Smooth muscle cell (in vitro differentiated cells): ENCODE data around the gene GLOD5. TPM values are rescaled to one million over a fixed set of nuclear protein-coding genes. Genes with fewer than 3 reads are reported as not detected.

ENCODE experiments used
- DNase-seq: peaks from one replicate; lab custom pipeline; 2025; ENCODE audit not compliant: unreplicated experiment; lab: John Stamatoyannopoulos, UW
- H2AFZ ChIP-seq: fragments of 200-600 bp; sonication (generic); 2 replicates; pipeline ENCODE4 v1.6.0; 2016; ENCODE audit warnings: antibody characterized with exemption, low read depth, mild to moderate bottlenecking
- H3F3A ChIP-seq: fragments of 200-600 bp; sonication (generic); 2 replicates; pipeline ENCODE4 v1.6.0; 2017; ENCODE audit warnings: antibody characterized with exemption, low read depth
- H3K27ac ChIP-seq: fragments of 200-600 bp; sonication (generic); 2 replicates; pipeline ENCODE4 v1.5.1; 2016; ENCODE audit warnings: low read depth, mild to moderate bottlenecking
- H3K27me3 ChIP-seq: fragments of 200-600 bp; sonication (generic); 2 replicates; pipeline ENCODE4 v1.6.1; 2016; ENCODE audit warnings: low read depth, mild to moderate bottlenecking
- H3K36me3 ChIP-seq: fragments of 200-600 bp; sonication (generic); 2 replicates; pipeline ENCODE4 v1.5.1; 2016; ENCODE audit warnings: low read depth
- H3K4me1 ChIP-seq: fragments of 200-600 bp; sonication (generic); 2 replicates; pipeline ENCODE4 v1.5.1; 2016; ENCODE audit warnings: low read depth
- H3K4me2 ChIP-seq: fragments of 200-600 bp; sonication (generic); 2 replicates; pipeline ENCODE4 v1.6.0; 2016; ENCODE audit warnings: mild to moderate bottlenecking
- H3K4me3 ChIP-seq: fragments of 200-600 bp; sonication (generic); 2 replicates; pipeline ENCODE4 v1.5.1; 2016; ENCODE audit warnings: mild to moderate bottlenecking
- H3K79me2 ChIP-seq: fragments of 200-600 bp; sonication (generic); 2 replicates; pipeline ENCODE4 v1.6.0; 2016; ENCODE audit warnings: low read depth, mild to moderate bottlenecking
- H3K9ac ChIP-seq: fragments of 200-600 bp; sonication (generic); 2 replicates; pipeline ENCODE4 v1.6.0; 2016; ENCODE audit warnings: low read depth
- H3K9me3 ChIP-seq: fragments of 200-600 bp; sonication (generic); replicated peaks from 2 replicates; pipeline ENCODE4 v1.5.1; 2016; ENCODE audit warnings: low read depth
- H4K20me1 ChIP-seq: fragments of 200-600 bp; sonication (generic); 2 replicates; pipeline ENCODE4 v1.6.0; 2016; ENCODE audit warnings: low read depth
- CTCF ChIP-seq: fragments of 200-600 bp; sonication (generic); IDR thresholded peaks from 2 replicates; pipeline ENCODE4 v1.5.1; 2017; ENCODE audit warnings: borderline replicate concordance, mild to moderate bottlenecking, antibody characterized with exemption; ENCODE audit not compliant: insufficient read depth, poor library complexity, severe bottlenecking
- WGBS: methylation state at CpG from one replicate; pipeline ENCODE4 v1.1.7; 2016; ENCODE audit warnings: low lambda C conversion rate; 5-methylcytosine and 5-hydroxymethylcytosine counted together
- polyA plus RNA-seq: library from polyadenylated mRNA; unstranded; fragments of >200 nt; fragmentation: Nextera tagmentation; extraction: Ambion mirVana; gene quantifications from 2 replicates; pipeline ENCODE4 v1.2.1, GENCODE V29; 2016
- total RNA-seq: library from RNA; depleted of rRNA; stranded (reverse); fragments of >200 nt; gene quantifications from 2 replicates; pipeline ENCODE4 v1.2.3, GENCODE V29; 2014

Gene GLOD5
- total and polyA plus RNA-seq, 2 experiments from 2014 or later: not detected

- Histone ChIP-seq H3K4me2 (no peak overlapping the region), H3K9me3 (no peaks in the 10 kb centered on the region), H2AFZ (no peak overlapping the region), H4K20me1 (no peaks in the 10 kb centered on the region), H3K9ac (no peak overlapping the region), H3K27ac (no peak overlapping the region), H3K4me3 (no peak overlapping the region), H3K27me3 (no peaks in the 10 kb centered on the region), H3F3A (no peaks in the 10 kb centered on the region), H3K4me1 (no peaks in the 10 kb centered on the region), H3K36me3 (no peaks in the 10 kb centered on the region), H3K79me2 (no peaks in the 10 kb centered on the region)
- WGBS: 70% methylated on average over 6 of the region's 6 CpGs
- TF ChIP-seq CTCF: no peak
- DNase-seq: no peak
Observed at GRCh38 chrX:48786825-48787504, 25.4 kb downstream of the GLOD5 start.

- Histone ChIP-seq H3K4me2 (no peak overlapping the region), H3K36me3 (no peaks in the 10 kb centered on the region), H3K27ac (no peak overlapping the region), H2AFZ (no peak overlapping the region), H3K4me1 (no peaks in the 10 kb centered on the region), H3K9ac (no peak overlapping the region), H3K4me3 (no peak overlapping the region), H4K20me1 (no peaks in the 10 kb centered on the region), H3F3A (no peaks in the 10 kb centered on the region), H3K79me2 (no peaks in the 10 kb centered on the region), H3K9me3 (no peaks in the 10 kb centered on the region), H3K27me3 (no peaks in the 10 kb centered on the region)
- DNase-seq: no peak
- 70% methylated on average over 14 of the region's 17 CpGs for WGBS
- TF ChIP-seq CTCF: no peak
Observed at GRCh38 chrX:48787505-48788443, 26.2 kb downstream of the GLOD5 start.

- Histone ChIP-seq H3K9ac (no peak overlapping the region), H4K20me1 (no peaks in the 10 kb centered on the region), H3K4me3 (no peak overlapping the region), H3K36me3 (no peaks in the 10 kb centered on the region), H3F3A (no peaks in the 10 kb centered on the region), H3K79me2 (no peaks in the 10 kb centered on the region), H3K9me3 (no peaks in the 10 kb centered on the region), H2AFZ (no peak overlapping the region), H3K4me1 (no peaks in the 10 kb centered on the region), H3K27ac (no peak overlapping the region), H3K27me3 (no peaks in the 10 kb centered on the region), H3K4me2 (no peak overlapping the region)
- TF ChIP-seq CTCF: no peak
- no peak for DNase-seq
- WGBS: 88% methylated on average over 5 of the region's 7 CpGs
Observed at GRCh38 chrX:48789366-48790220, 28.0 kb downstream of the GLOD5 start.
